Measurements from ENCODE around the gene NPHP4.

- TF ChIP-seq CTCF (IDR thresholded peaks at IDR 0.05) = no peak
- no peak for TF ChIP-seq POLR2AphosphoS5 (IDR thresholded peaks at IDR 0.05; ENCODE audit: insufficient read depth in 1 of 2, low read depth in 1 of 2)
Measured at GRCh38 chr1:5891736-5892135, 100.5 kb downstream of the NPHP4 start.
